Hematopoietic multipotent progenitor cell treated with erythropoietin and hydrocortisone succinate and interleukin-3 and kit ligand, for 15 days (in vitro differentiated cells): ENCODE measurements around the gene KRTAP12-4.
"Not testable (repeated sequence)": the region's sequence is repeated elsewhere in the genome, so short reads cannot be mapped to it uniquely, and the experiment has no call there.

ENCODE experiments used
- DNase-seq: peaks from one replicate; pipeline ENCODE4 v3.0.0-alpha.2; 2015; ENCODE audit warnings: low spot score

Gene KRTAP12-4

GRCh38 chr21:44630440-44630839 is 24.0 kb downstream of the KRTAP12-4 start:
- DNase-seq, result no peak

- no peak for DNase-seq
Measured at GRCh38 chr21:44628707-44629391, 25.6 kb downstream of the KRTAP12-4 start.

GRCh38 chr21:44627831-44628233 is 26.6 kb downstream of the KRTAP12-4 start:
- DNase-seq, result not testable (repeated sequence)

GRCh38 chr21:44627181-44627822 is 27.2 kb downstream of the KRTAP12-4 start:
- not testable (repeated sequence) for DNase-seq

GRCh38 chr21:44626673-44627143 is 27.8 kb downstream of the KRTAP12-4 start, which contains the start of gene KRTAP10-9:
Gene KRTAP10-9, plus strand, starts transcription at chr21:44627093. Its CDS starts 79 bp downstream, at chr21:44627172.
- DNase-seq, result no peak

- DNase-seq, result no peak
Measured at GRCh38 chr21:44626262-44626661, 28.2 kb downstream of the KRTAP12-4 start.

GRCh38 chr21:44625756-44626155 is 28.7 kb downstream of the KRTAP12-4 start:
- no peak for DNase-seq

- DNase-seq, result no peak
Measured at GRCh38 chr21:44623575-44623974, 30.9 kb downstream of the KRTAP12-4 start.

GRCh38 chr21:44619886-44620285 is 34.6 kb downstream of the KRTAP12-4 start:
- no peak for DNase-seq

GRCh38 chr21:44618909-44619308 is 35.5 kb downstream of the KRTAP12-4 start:
- DNase-seq, result no peak

GRCh38 chr21:44618504-44618903 is 36.0 kb downstream of the KRTAP12-4 start:
- no peak for DNase-seq

- no peak for DNase-seq
Measured at GRCh38 chr21:44617071-44617501, 37.4 kb downstream of the KRTAP12-4 start.

- DNase-seq, result no peak
Measured at GRCh38 chr21:44616591-44616926, 37.9 kb downstream of the KRTAP12-4 start.

GRCh38 chr21:44615911-44616590 is 38.4 kb downstream of the KRTAP12-4 start:
- DNase-seq, result no peak

GRCh38 chr21:44615466-44615865 is 39.0 kb downstream of the KRTAP12-4 start:
- DNase-seq, result no peak

GRCh38 chr21:44614961-44615391 is 39.5 kb downstream of the KRTAP12-4 start:
- DNase-seq, result no peak

GRCh38 chr21:44614161-44614631 is 40.3 kb downstream of the KRTAP12-4 start:
- DNase-seq, result no peak

- no peak for DNase-seq
Measured at GRCh38 chr21:44613386-44614155, 40.9 kb downstream of the KRTAP12-4 start.

GRCh38 chr21:44612669-44613229 is 41.7 kb downstream of the KRTAP12-4 start:
- DNase-seq, result no peak

GRCh38 chr21:44612029-44612486 is 42.4 kb downstream of the KRTAP12-4 start, which contains the start of gene KRTAP10-8:
Gene KRTAP10-8, plus strand, starts transcription at chr21:44612079. Its CDS starts 22 bp downstream, at chr21:44612101.
- no peak for DNase-seq

GRCh38 chr21:44611551-44611950 is 42.9 kb downstream of the KRTAP12-4 start:
- DNase-seq, result no peak
